ENCODE measurements around the gene RPL29.

- TF ChIP-seq FOXP2 (optimal IDR thresholded peaks at IDR 0.05; ENCODE audit: control extremely low read depth, extremely low read length, insufficient read depth) (no peak), POLR2AphosphoS5 (IDR thresholded peaks at IDR 0.05; ENCODE audit: borderline replicate concordance, low read depth, low read length) (no peak; the same call in none of the 2 replicates), EZH2 (IDR thresholded peaks at IDR 0.05) (no peak)
Measured at GRCh38 chr3:52005571-52005986, 9.9 kb upstream of the RPL29 start.
